GM19452 (cell line): Measurements from ENCODE around the gene TTC16.

Experiments
- ATAC-seq: cut with Tn5 transposase; IDR thresholded peaks from one replicate; pipeline ENCODE4 v1.9.1; 2021; ENCODE audit not compliant: unreplicated experiment

Gene TTC16

GRCh38 chr9:127698386-127698785, 17.5 kb upstream of the TTC16 start:
- no peak for ATAC-seq

GRCh38 chr9:127698985-127699670, 16.8 kb upstream of the TTC16 start:
- peak; percentile 91 for ATAC-seq

- no peak for ATAC-seq
Observed at GRCh38 chr9:127700140-127700539, 15.7 kb upstream of the TTC16 start.

- no peak for ATAC-seq
Observed at GRCh38 chr9:127700594-127701255, 15.2 kb upstream of the TTC16 start.

- ATAC-seq = no peak
Observed at GRCh38 chr9:127703289-127703946, 12.5 kb upstream of the TTC16 start.

- no peak for ATAC-seq
Observed at GRCh38 chr9:127705577-127706379, 10.1 kb upstream of the TTC16 start.

- no peak for ATAC-seq
Observed at GRCh38 chr9:127706836-127707241, 9.0 kb upstream of the TTC16 start, which contains the start of gene CFAP157. Gene CFAP157, plus strand, starts transcription at chr9:127706988. Its CDS starts 44 bp downstream, at chr9:127707032.

GRCh38 chr9:127707766-127708165, 8.1 kb upstream of the TTC16 start:
- ATAC-seq = no peak

GRCh38 chr9:127708952-127709587, 6.8 kb upstream of the TTC16 start:
- no peak for ATAC-seq

- ATAC-seq = no peak
Observed at GRCh38 chr9:127710204-127710783, 5.6 kb upstream of the TTC16 start.

GRCh38 chr9:127711226-127711701, 4.6 kb upstream of the TTC16 start:
- ATAC-seq = no peak

GRCh38 chr9:127711831-127712274, 4.0 kb upstream of the TTC16 start:
- ATAC-seq = no peak

GRCh38 chr9:127712371-127712770, 3.5 kb upstream of the TTC16 start:
- ATAC-seq = no peak

- no peak for ATAC-seq
Observed at GRCh38 chr9:127712867-127713266, 3.0 kb upstream of the TTC16 start.

GRCh38 chr9:127714020-127714750, 1.7 kb upstream of the TTC16 start:
- ATAC-seq = no peak

- ATAC-seq = peak; percentile 10
Observed at GRCh38 chr9:127714951-127715469, 869 bp upstream of the TTC16 start.

- ATAC-seq = no peak
Observed at GRCh38 chr9:127716412-127716811, 533 bp downstream of the TTC16 start.

GRCh38 chr9:127717766-127718165, 1.9 kb downstream of the TTC16 start:
- ATAC-seq = no peak
